ENCODE data around the gene KLRF1.

- TF ChIP-seq, protein P1, sequence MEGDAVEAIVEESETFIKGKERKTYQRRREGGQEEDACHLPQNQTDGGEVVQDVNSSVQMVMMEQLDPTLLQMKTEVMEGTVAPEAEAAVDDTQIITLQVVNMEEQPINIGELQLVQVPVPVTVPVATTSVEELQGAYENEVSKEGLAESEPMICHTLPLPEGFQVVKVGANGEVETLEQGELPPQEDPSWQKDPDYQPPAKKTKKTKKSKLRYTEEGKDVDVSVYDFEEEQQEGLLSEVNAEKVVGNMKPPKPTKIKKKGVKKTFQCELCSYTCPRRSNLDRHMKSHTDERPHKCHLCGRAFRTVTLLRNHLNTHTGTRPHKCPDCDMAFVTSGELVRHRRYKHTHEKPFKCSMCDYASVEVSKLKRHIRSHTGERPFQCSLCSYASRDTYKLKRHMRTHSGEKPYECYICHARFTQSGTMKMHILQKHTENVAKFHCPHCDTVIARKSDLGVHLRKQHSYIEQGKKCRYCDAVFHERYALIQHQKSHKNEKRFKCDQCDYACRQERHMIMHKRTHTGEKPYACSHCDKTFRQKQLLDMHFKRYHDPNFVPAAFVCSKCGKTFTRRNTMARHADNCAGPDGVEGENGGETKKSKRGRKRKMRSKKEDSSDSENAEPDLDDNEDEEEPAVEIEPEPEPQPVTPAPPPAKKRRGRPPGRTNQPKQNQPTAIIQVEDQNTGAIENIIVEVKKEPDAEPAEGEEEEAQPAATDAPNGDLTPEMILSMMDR (IDR thresholded peaks at IDR 0.05): no peak
- TF ChIP-seq POLR2A (IDR thresholded peaks at IDR 0.05): no peak
Measured at GRCh38 chr12:9856894-9857293, 29.6 kb downstream of the KLRF1 start.

Measured in lower leg skin (tissue), 3 donors.